ENCODE results near the gene SLC10A3. TPM values are rescaled to one million over a fixed set of nuclear protein-coding genes. Genes with fewer than 3 reads are reported as not detected.

SLC10A3 gene
- total RNA-seq, 1 experiment from 2014 or later: 54.9 TPM

DNA sequence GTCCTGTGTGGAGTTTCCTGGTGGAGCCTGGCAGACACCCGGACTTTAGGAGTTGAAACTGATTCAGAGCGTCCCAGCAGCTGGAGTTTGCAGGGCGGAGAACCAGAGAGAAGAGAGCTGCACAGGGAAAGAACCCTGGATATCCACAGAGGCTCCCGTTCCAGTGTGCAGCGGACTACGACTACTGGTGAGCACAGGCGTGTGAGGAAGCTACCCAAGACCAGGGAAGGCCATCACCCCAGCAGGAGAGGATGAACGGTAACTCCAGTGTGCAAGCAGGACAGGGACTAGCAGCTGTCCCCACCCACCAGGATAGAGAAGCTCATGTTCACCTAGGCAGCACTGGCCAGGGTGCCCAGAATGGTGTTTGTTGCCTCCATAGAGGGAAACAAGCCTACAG, 13.6 kb downstream of the SLC10A3 start:
- Histone ChIP-seq H3K36me3 (ENCODE audit: low read depth) (no peaks in the 10 kb centered on the region), H3F3A (ENCODE audit: insufficient read depth, low read depth) (no peaks in the 10 kb centered on the region; the same call in 1 of the 2 replicates), H3K4me2 (no peak overlapping the region), H2AFZ (no peak overlapping the region), H3K27me3 (ENCODE audit: insufficient read depth, low read depth) (no peaks in the 10 kb centered on the region), H4K20me1 (ENCODE audit: insufficient read depth) (no peaks in the 10 kb centered on the region), H3K9me2 (ENCODE audit: insufficient read depth) (no peaks in the 10 kb centered on the region), H3K4me1 (replicated peaks; ENCODE audit: insufficient read depth) (no peaks in the 10 kb centered on the region), H3K27ac (no peak overlapping the region), H3K4me3 (no peak overlapping the region), H3K79me2 (ENCODE audit: low read depth) (no peaks in the 10 kb centered on the region), H3K9me3 (ENCODE audit: insufficient read depth, low read depth) (no peaks in the 10 kb centered on the region)
- intact Hi-C loops (cut with micrococcal nuclease; ENCODE audit: unreplicated experiment): no loop called here
- TF ChIP-seq EZH2 (IDR thresholded peaks at IDR 0.05; ENCODE audit: low read depth) (no peak), CTCF (conservative IDR thresholded peaks at IDR 0.05) (no peak)
- ChIA-PET CTCF (no interaction called here), POLR2A (ENCODE audit: unreplicated experiment) (interaction anchor here (0.6 to 0.9 kb wide), 3 partner anchors 14 to 570 kb away, joined by 3 to 7 read pairs (median 4); partner anchors contain the start of gene SLC10A3)
- no TSS peak for BruUV-seq (replicated peaks)
- DNase-seq: no peak

- H3K27ac ChIP-seq: no peak overlapping the region
- DNase-seq: no peak
- no TSS peak for BruUV-seq (replicated peaks)
- H3K9me2 ChIP-seq (ENCODE audit: insufficient read depth): no peaks in the 10 kb centered on the region
- ChIA-PET POLR2A (ENCODE audit: unreplicated experiment) (no interaction called here), CTCF (interaction anchor here (0.7 kb wide), 1 partner anchor 49 kb away, joined by 3 read pairs; no protein-coding TSS in a partner anchor)
- H3K4me3 ChIP-seq: no peak overlapping the region
- no peaks in the 10 kb centered on the region for H3K36me3 ChIP-seq (ENCODE audit: low read depth)
- no peak for TF ChIP-seq EZH2 (IDR thresholded peaks at IDR 0.05; ENCODE audit: low read depth)
- no peak for TF ChIP-seq CTCF (conservative IDR thresholded peaks at IDR 0.05)
- no peaks in the 10 kb centered on the region; the same call in 1 of the 2 replicates for H3F3A ChIP-seq (ENCODE audit: insufficient read depth, low read depth)
- no peaks in the 10 kb centered on the region for H3K4me1 ChIP-seq (replicated peaks; ENCODE audit: insufficient read depth)
- H2AFZ ChIP-seq: no peak overlapping the region
- H3K4me2 ChIP-seq: no peak overlapping the region
- no peaks in the 10 kb centered on the region for H3K9me3 ChIP-seq (ENCODE audit: insufficient read depth, low read depth)
- no peaks in the 10 kb centered on the region for H3K27me3 ChIP-seq (ENCODE audit: insufficient read depth, low read depth)
- no peaks in the 10 kb centered on the region for H3K79me2 ChIP-seq (ENCODE audit: low read depth)
- intact Hi-C loops (cut with micrococcal nuclease; ENCODE audit: unreplicated experiment): no loop called here
- no peaks in the 10 kb centered on the region for H4K20me1 ChIP-seq (ENCODE audit: insufficient read depth)
Observed at GRCh38 chrX:154473683-154474082, 16.7 kb downstream of the SLC10A3 start.

DNA sequence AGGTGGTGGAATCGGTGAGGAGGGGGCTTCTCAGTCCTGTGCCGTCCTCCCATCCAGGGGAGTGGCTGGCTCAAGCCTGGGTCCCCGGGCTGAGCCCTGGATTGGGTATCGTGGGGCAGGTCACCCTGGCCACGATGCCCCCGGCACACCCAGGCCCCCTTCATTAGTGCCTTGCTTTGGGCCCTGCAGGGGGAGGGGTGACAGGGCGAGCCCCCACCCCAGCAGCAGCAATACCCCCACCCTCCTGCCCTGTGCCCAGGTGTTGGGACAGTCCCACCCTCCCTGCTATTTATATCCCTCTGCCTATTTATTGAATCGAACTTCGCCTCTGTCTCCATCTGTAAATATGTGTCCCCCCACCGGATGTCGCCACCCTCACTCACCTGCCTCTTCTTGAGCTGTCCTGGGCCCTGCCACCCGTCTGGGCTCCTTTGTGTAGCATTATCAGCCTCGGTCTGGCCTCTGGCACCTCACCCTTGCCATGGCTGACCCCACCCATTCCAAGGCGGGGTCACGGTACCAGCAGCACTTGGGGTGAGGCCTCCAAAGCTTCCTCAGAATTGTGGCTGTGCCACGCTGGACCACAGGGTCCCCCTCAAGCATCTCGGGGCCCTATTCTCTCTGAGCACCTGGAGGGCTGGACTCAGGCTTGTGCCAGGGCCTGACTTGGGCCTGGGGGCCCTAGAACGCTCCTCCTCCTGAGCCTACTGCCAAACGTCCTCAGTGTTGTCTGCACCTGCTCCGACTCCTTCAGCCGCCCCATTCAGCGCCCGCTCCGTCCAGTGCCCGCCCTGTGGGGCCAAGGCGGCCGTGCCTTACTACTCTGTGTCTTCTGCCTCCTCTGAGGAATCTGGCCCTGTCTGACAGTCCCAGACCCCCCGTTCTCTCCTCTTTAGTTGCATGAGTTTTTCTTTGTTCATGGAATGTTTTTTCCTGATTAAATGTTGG, 17.5 kb downstream of the SLC10A3 start:
- H3K36me3 ChIP-seq (ENCODE audit: low read depth): no peaks in the 10 kb centered on the region
- ChIA-PET CTCF (interaction anchor here (0.6 to 0.7 kb wide), 2 partner anchors 8 to 48 kb away, joined by 3 to 4 read pairs; no protein-coding TSS in a partner anchor), POLR2A (ENCODE audit: unreplicated experiment) (no interaction called here)
- H3K4me1 ChIP-seq (replicated peaks; ENCODE audit: insufficient read depth): no peaks in the 10 kb centered on the region
- H3F3A ChIP-seq (ENCODE audit: insufficient read depth, low read depth): no peaks in the 10 kb centered on the region; the same call in 1 of the 2 replicates
- H3K4me2 ChIP-seq: no peak overlapping the region
- intact Hi-C loops (cut with micrococcal nuclease; ENCODE audit: unreplicated experiment): no loop called here
- H2AFZ ChIP-seq: no peak overlapping the region
- no peak overlapping the region for H3K27ac ChIP-seq
- BruUV-seq (replicated peaks): no TSS peak
- H3K79me2 ChIP-seq (ENCODE audit: low read depth): no peaks in the 10 kb centered on the region
- no peaks in the 10 kb centered on the region for H4K20me1 ChIP-seq (ENCODE audit: insufficient read depth)
- no peak for DNase-seq
- no peaks in the 10 kb centered on the region for H3K27me3 ChIP-seq (ENCODE audit: insufficient read depth, low read depth)
- H3K9me3 ChIP-seq (ENCODE audit: insufficient read depth, low read depth): no peaks in the 10 kb centered on the region
- no peaks in the 10 kb centered on the region for H3K9me2 ChIP-seq (ENCODE audit: insufficient read depth)
- H3K4me3 ChIP-seq: no peak overlapping the region
- no peak for TF ChIP-seq CTCF (conservative IDR thresholded peaks at IDR 0.05)
- no peak for TF ChIP-seq EZH2 (IDR thresholded peaks at IDR 0.05; ENCODE audit: low read depth)
